ENCODE measurements around the gene HDDC3. TPM values are rescaled to one million over a fixed set of nuclear protein-coding genes. Genes with fewer than 3 reads are reported as not detected.

The HDDC3 gene
- polyA plus RNA-seq, 1 donor (not counting 4 experiments of a cell fraction or from before 2014, with no cell fraction given) = 11.8 TPM

DNA sequence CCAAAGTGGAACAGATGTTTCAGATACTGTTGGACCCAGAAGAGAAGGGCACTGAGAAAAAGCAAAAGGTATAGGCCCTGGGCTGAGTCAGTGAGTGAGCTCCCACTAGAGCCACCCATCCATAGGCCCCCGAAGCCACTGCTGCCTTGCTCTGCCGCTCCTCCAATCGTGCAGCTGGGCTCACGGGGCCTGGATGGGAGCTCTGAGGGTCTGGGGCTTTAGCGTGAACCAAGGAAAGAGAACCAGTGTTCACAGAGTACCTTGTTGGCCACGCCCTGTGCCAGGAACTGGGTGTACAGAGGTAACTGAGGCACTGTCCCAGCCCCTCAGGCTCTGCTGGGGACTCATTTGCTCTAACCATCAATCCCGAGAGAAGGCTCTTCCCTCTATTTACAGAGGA, 7.4 kb upstream of the HDDC3 start:
- H3K36me3 ChIP-seq (ENCODE audit: control insufficient read depth in 2 of 2, extremely low read depth in 1 of 2, insufficient read depth in 2 of 2, low read length in 2 of 2) = peaks cover 36 to 43% of the 10 kb centered on the region in 2 experiments
- no peak overlapping the region for H3K4me3 ChIP-seq (ENCODE audit: control insufficient read depth in 2 of 3, extremely low read depth in 1 of 3, insufficient read depth in 2 of 3, low read depth in 1 of 3, low read length in 3 of 3)
- no peaks in the 10 kb centered on the region for H3K9me3 ChIP-seq (ENCODE audit: control insufficient read depth, low read depth, low read length)
- FAIRE-seq = no peak
- H2AFZ ChIP-seq (ENCODE audit: control insufficient read depth, low read length) = no peak overlapping the region
- H3K27me3 ChIP-seq (ENCODE audit: control insufficient read depth, extremely low read depth, insufficient read depth, low read length) = no peaks in the 10 kb centered on the region
- no peak for DNase-seq (ENCODE audit: low read depth, low spot score)
- no peaks in the 10 kb centered on the region for H3K9me1 ChIP-seq (ENCODE audit: control insufficient read depth, extremely low read depth, insufficient read depth, low read length)
- dilution Hi-C loops (cut with MboI; ENCODE audit: extremely low pct_ligation_motif_present, low sequenced_read_pairs) = no loop called here
- no peaks in the 10 kb centered on the region for H4K20me1 ChIP-seq (ENCODE audit: control insufficient read depth, extremely low read depth, insufficient read depth, low read length)
- no peak overlapping the region for H3K4me2 ChIP-seq (ENCODE audit: control insufficient read depth, extremely low read depth, insufficient read depth, low read depth, low read length)
- H3K9ac ChIP-seq (ENCODE audit: control insufficient read depth, extremely low read depth, insufficient read depth, low read length) = no peak overlapping the region
- H3K79me2 ChIP-seq (ENCODE audit: control insufficient read depth, insufficient read depth, low read length) = peaks cover 21% of the 10 kb centered on the region
- no peak overlapping the region for H3K27ac ChIP-seq (ENCODE audit: control insufficient read depth, insufficient read depth, low read length)
- H3K4me1 ChIP-seq (ENCODE audit: control insufficient read depth, extremely low read depth, insufficient read depth, low read length) = peaks cover 11% of the 10 kb centered on the region
- no peak for TF ChIP-seq EZH2 (IDR thresholded peaks at IDR 0.05; ENCODE audit: low read length)
- TF ChIP-seq, protein P1, sequence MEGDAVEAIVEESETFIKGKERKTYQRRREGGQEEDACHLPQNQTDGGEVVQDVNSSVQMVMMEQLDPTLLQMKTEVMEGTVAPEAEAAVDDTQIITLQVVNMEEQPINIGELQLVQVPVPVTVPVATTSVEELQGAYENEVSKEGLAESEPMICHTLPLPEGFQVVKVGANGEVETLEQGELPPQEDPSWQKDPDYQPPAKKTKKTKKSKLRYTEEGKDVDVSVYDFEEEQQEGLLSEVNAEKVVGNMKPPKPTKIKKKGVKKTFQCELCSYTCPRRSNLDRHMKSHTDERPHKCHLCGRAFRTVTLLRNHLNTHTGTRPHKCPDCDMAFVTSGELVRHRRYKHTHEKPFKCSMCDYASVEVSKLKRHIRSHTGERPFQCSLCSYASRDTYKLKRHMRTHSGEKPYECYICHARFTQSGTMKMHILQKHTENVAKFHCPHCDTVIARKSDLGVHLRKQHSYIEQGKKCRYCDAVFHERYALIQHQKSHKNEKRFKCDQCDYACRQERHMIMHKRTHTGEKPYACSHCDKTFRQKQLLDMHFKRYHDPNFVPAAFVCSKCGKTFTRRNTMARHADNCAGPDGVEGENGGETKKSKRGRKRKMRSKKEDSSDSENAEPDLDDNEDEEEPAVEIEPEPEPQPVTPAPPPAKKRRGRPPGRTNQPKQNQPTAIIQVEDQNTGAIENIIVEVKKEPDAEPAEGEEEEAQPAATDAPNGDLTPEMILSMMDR (optimal IDR thresholded peaks at IDR 0.05 in 1 of 3, IDR thresholded peaks at IDR 0.05 in 1 of 3, conservative IDR thresholded peaks at IDR 0.05 in 1 of 3; ENCODE audit: extremely low read depth in 1 of 3, insufficient read depth in 2 of 3, low read length in 3 of 3) = no peak

DNA sequence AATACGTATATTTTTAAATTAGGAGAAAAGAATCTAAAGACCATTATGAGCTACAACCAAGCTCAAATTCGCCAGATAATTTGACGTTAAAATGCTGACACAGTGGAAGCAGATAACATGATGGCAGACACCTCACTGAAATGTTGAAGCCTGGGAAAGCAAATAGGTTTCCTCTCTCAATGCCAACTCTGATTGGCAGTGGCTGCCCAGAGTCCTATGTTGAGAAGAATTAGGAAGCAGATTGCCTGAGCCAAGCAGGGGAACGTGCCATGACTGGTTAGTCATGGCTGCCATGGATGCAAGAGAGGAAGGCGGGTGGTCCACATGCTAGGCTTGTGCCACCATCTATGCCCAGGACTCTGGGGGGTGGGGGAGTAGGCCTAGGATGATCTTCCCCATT, 5.9 kb upstream of the HDDC3 start:
- no peak overlapping the region for H2AFZ ChIP-seq (ENCODE audit: control insufficient read depth, low read length)
- H3K79me2 ChIP-seq (ENCODE audit: control insufficient read depth, insufficient read depth, low read length) = peaks cover 21% of the 10 kb centered on the region
- H3K9me3 ChIP-seq (ENCODE audit: control insufficient read depth, low read depth, low read length) = no peaks in the 10 kb centered on the region
- no peaks in the 10 kb centered on the region for H3K9me1 ChIP-seq (ENCODE audit: control insufficient read depth, extremely low read depth, insufficient read depth, low read length)
- H3K36me3 ChIP-seq (ENCODE audit: control insufficient read depth in 2 of 2, extremely low read depth in 1 of 2, insufficient read depth in 2 of 2, low read length in 2 of 2) = peaks cover 33 to 34% of the 10 kb centered on the region in 2 experiments
- DNase-seq (ENCODE audit: low read depth, low spot score) (no peak), FAIRE-seq (no peak)
- H3K4me3 ChIP-seq (ENCODE audit: control insufficient read depth in 2 of 3, extremely low read depth in 1 of 3, insufficient read depth in 2 of 3, low read depth in 1 of 3, low read length in 3 of 3) = no peak overlapping the region
- H3K27ac ChIP-seq (ENCODE audit: control insufficient read depth, insufficient read depth, low read length) = no peak overlapping the region
- TF ChIP-seq, protein P1 (optimal IDR thresholded peaks at IDR 0.05 in 1 of 3, IDR thresholded peaks at IDR 0.05 in 1 of 3, conservative IDR thresholded peaks at IDR 0.05 in 1 of 3; ENCODE audit: extremely low read depth in 1 of 3, insufficient read depth in 2 of 3, low read length in 3 of 3) = no peak
- no peak for TF ChIP-seq EZH2 (IDR thresholded peaks at IDR 0.05; ENCODE audit: low read length)
- peaks cover 19% of the 10 kb centered on the region for H3K4me1 ChIP-seq (ENCODE audit: control insufficient read depth, extremely low read depth, insufficient read depth, low read length)
- H4K20me1 ChIP-seq (ENCODE audit: control insufficient read depth, extremely low read depth, insufficient read depth, low read length) = no peaks in the 10 kb centered on the region
- no peak overlapping the region for H3K4me2 ChIP-seq (ENCODE audit: control insufficient read depth, extremely low read depth, insufficient read depth, low read depth, low read length)
- H3K27me3 ChIP-seq (ENCODE audit: control insufficient read depth, extremely low read depth, insufficient read depth, low read length) = no peaks in the 10 kb centered on the region
- dilution Hi-C loops (cut with MboI; ENCODE audit: extremely low pct_ligation_motif_present, low sequenced_read_pairs) = no loop called here
- no peak overlapping the region for H3K9ac ChIP-seq (ENCODE audit: control insufficient read depth, extremely low read depth, insufficient read depth, low read length)
